ENCODE results near the gene RCCD1. TPM values are rescaled to one million over a fixed set of nuclear protein-coding genes. Genes with fewer than 3 reads are reported as not detected.

RCCD1 gene
- total RNA-seq: 13.6 and 16.6 TPM in 2 replicates

GRCh38 chr15:90954712-90955623 is at the start of gene RCCD1:
Gene RCCD1, plus strand, starts transcription at chr15:90954884. Its CDS starts 1,851 bp downstream, at chr15:90956735.

GRCh38 chr15:90931828-90932659 is 22.6 kb upstream of the RCCD1 start, which contains the start of gene HDDC3:
Gene HDDC3, minus strand, starts transcription at chr15:90932549. Its CDS starts 9 bp downstream, at chr15:90932540.

GRCh38 chr15:90934949-90935751 is 19.5 kb upstream of the RCCD1 start, which contains the start of gene UNC45A:
Gene UNC45A, plus strand, starts transcription at chr15:90935285. Its CDS starts 40 bp downstream, at chr15:90935325.

GRCh38 chr15:90994417-90995311 is 40.0 kb downstream of the RCCD1 start, which contains the start of gene PRC1:
Gene PRC1, minus strand, starts transcription at chr15:90994535. Its CDS starts 118 bp downstream, at chr15:90994417.

Small RNA genes within 50 kb of the gene (small RNA-seq; reads per million reads assigned to genes)
- not detected for gene RF00019

Other genes with a start within 250 kb of the RCCD1 start
- 5.9 and 12.1 TPM in 2 replicates for gene BLM, start 237.5 kb upstream of the RCCD1 start, total RNA-seq
- gene FURIN, start 86.3 kb upstream of the RCCD1 start, total RNA-seq: 30.1 and 50.8 TPM in 2 replicates
- gene FES, start 70.4 kb upstream of the RCCD1 start, total RNA-seq: 15.4 and 25.7 TPM in 2 replicates
- 6.2 and 11.3 TPM in 2 replicates for gene MAN2A2, start 51.6 kb upstream of the RCCD1 start, total RNA-seq
- gene HDDC3, start 22.3 kb upstream of the RCCD1 start, total RNA-seq: 15.8 and 20.3 TPM in 2 replicates
- gene UNC45A, start 19.6 kb upstream of the RCCD1 start, total RNA-seq: 59.2 and 61.6 TPM in 2 replicates
- 87.8 and 159 TPM in 2 replicates for gene PRC1, start 39.7 kb downstream of the RCCD1 start, total RNA-seq
- gene VPS33B, start 67.7 kb downstream of the RCCD1 start, total RNA-seq: 8.8 and 9.6 TPM in 2 replicates
- not detected in 2 replicates for gene SV2B, start 145.4 kb downstream of the RCCD1 start, total RNA-seq